Left lung (tissue), 10 donors: ENCODE results near the gene ATP5F1D. TPM values are rescaled to one million over a fixed set of nuclear protein-coding genes. Genes with fewer than 3 reads are reported as not detected.
A peak's percentile ranks its signal among the peaks of the same experiment; 100 is the strongest.

ENCODE experiments used
- ATAC-seq: fragments of 200-7000 bp; cut with Tn5 transposase; one replicate; pipeline ENCODE4 v1.9.1; 2020; ENCODE audit warnings: moderate library complexity
- DNase-seq, 4 donors: peaks; one replicate each; pipeline ENCODE4 v3.0.0-alpha.2; 2013 to 2020
- H3K27ac ChIP-seq, 2 donors: fragments of 200-600 bp; sonication (generic) in 1 of 2; one replicate each; pipeline versions ENCODE4 v1.5.0 to v1.8.0; 2020 to 2021
- H3K27me3 ChIP-seq, 2 donors: fragments of 200-600 bp; sonication (generic) in 1 of 2; one replicate each; pipeline versions ENCODE4 v1.5.0 to v1.8.0; 2020 to 2021
- H3K36me3 ChIP-seq, 2 donors: fragments of 200-600 bp; sonication (generic) in 1 of 2; one replicate each; pipeline versions ENCODE4 v1.5.0 to v1.8.0; 2020 to 2021
- H3K4me1 ChIP-seq, 2 donors: fragments of 200-600 bp; one replicate each; pipeline ENCODE4 v1.8.0; 2021
- H3K4me3 ChIP-seq, 2 donors: fragments of 200-600 bp; sonication (generic) in 1 of 2; one replicate each; pipeline versions ENCODE4 v1.5.0 to v1.8.0; 2020 to 2021; ENCODE audit warnings: mild to moderate bottlenecking in 1 of 2
- H3K9me3 ChIP-seq, 2 donors: fragments of 200-600 bp; sonication (generic) in 1 of 2; one replicate each; pipeline versions ENCODE4 v1.5.0 to v1.8.0; 2020 to 2021
- intact Hi-C, 2 donors: fragments of 100-400 bp; cut with DNase I; formaldehyde crosslinking; loops; one replicate each; pipeline versions ENCODE4 v1.11.2 to v1.14.2; 2022
- polyA plus RNA-seq, 6 donors: library from polyadenylated mRNA; unstranded; fragments of 120-200 nt; gene quantifications; one replicate each; pipeline ENCODE4 v1.2.1, GENCODE V29; 2013; ENCODE audit not compliant: insufficient read length in 6 of 6
- total RNA-seq, 2 donors: library from RNA; stranded (reverse); fragmentation: NEBNext Ultra II Directional; extraction: Animal tissue kit (Norgen Biotek cat#: 25700); gene quantifications; one replicate each; pipeline ENCODE4 v1.2.1, GENCODE V29; 2021
- TF ChIP-seq, protein P1 (sequence below), 2 donors: fragments of 200-600 bp; sonication (generic) in 1 of 2; IDR thresholded peaks; one replicate each; pipeline versions ENCODE4 v1.5.0 to v1.8.0; 2021; ENCODE audit warnings: antibody characterized with exemption in 2 of 2
- donor health status: DM: no; HTN: yes; CAD: no.
- donor health status: DM: no; HTN: no; CAD: no.

Gene ATP5F1D
- total and polyA plus RNA-seq, 8 donors, result 55.0 to 161 (median 83.7) TPM

DNA sequence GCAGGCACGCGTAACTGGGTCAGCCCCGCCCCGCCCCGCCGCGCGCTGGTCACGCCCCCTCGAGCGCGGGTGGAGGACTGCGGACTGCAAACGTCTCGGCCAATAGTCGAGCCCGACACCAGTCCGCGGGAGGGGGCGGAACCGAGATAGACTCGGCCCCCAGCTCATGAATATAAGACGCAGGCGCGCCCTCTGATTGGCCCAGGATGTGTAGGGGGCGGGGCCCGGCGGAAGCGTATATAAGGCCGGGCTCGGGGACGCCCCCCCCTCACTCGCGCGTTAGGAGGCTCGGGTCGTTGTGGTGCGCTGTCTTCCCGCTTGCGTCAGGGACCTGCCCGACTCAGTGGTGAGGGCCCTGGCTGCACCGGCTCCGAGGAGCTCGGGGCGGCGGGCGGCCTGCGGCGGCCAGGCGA is 27.5 kb downstream of the ATP5F1D start, which contains the start of gene CIRBP:
Gene CIRBP (plus strand): TSS at position 268 of the 413 bp plus-strand sequence. CDS start 1,602 bp downstream, outside the sequence.
- Histone ChIP-seq H3K4me1 (peaks cover 57 to 90% of the 10 kb centered on the region in 2 donors), H3K4me3 (peak within 1 kb of the TSS; percentile 51 to 84), H3K36me3 (peaks cover 4 to 37% of the 10 kb centered on the region in 2 donors), H3K27ac (peak within 1 kb of the TSS; percentile 99), H3K27me3 (no peaks in the 10 kb centered on the region), H3K9me3 (no peaks in the 10 kb centered on the region)
- TF ChIP-seq, protein P1, sequence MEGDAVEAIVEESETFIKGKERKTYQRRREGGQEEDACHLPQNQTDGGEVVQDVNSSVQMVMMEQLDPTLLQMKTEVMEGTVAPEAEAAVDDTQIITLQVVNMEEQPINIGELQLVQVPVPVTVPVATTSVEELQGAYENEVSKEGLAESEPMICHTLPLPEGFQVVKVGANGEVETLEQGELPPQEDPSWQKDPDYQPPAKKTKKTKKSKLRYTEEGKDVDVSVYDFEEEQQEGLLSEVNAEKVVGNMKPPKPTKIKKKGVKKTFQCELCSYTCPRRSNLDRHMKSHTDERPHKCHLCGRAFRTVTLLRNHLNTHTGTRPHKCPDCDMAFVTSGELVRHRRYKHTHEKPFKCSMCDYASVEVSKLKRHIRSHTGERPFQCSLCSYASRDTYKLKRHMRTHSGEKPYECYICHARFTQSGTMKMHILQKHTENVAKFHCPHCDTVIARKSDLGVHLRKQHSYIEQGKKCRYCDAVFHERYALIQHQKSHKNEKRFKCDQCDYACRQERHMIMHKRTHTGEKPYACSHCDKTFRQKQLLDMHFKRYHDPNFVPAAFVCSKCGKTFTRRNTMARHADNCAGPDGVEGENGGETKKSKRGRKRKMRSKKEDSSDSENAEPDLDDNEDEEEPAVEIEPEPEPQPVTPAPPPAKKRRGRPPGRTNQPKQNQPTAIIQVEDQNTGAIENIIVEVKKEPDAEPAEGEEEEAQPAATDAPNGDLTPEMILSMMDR (IDR thresholded peaks at IDR 0.05), result peak in 1 of 2 donors; percentile 19
- DNase-seq (peak; percentile 98 to 100 (median 100)), ATAC-seq (peak; percentile 72)
- intact Hi-C loops, result no loop called here

DNA sequence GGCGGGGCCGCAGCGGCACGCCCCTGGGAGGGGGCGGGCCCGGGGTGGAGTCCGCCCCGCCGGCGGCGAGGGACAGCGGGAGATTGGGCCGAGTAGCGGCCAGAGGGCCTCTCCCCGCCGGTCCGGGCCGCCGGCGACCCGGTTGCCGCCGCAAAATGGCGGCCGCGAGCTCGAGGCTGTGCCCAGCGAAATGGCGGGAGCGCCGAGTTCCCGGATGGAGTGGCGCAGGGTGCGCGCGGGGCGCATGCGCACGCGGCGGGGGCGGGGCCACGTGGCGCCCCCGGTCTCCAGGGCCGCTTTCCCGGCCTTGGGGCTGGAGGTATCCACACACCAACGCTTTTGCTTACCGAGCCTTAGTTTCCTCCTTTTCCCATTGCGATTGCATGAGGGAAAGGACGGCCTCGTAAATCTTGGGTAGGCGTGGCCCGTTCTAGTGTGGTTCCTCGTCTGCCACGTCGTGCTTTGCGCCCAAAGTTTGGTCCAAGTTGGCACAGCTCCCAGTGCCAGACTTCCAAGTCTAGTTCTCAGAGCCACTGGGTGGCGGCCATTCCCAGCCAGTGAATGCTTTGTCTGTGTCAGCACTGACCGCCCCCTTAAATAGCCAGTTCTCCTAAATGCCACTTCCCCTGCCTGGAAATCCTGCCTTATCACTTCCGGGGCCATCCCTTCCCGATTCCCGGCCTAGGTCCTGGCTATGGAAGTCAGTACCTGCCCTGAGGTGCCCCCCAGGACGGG is 28.1 kb downstream of the ATP5F1D start:
- peaks cover 4 to 42% of the 10 kb centered on the region in 2 donors for H3K36me3 ChIP-seq
- intact Hi-C loops, result no loop called here
- H3K4me1 ChIP-seq, result peaks cover 62 to 92% of the 10 kb centered on the region in 2 donors
- peak overlapping the region; percentile 99 for H3K27ac ChIP-seq
- ATAC-seq (peak; percentile 17), DNase-seq (peak in 3 of 4 donors; percentile 89 to 94 (median 92))
- TF ChIP-seq, protein P1 (IDR thresholded peaks at IDR 0.05), result no peak
- no peaks in the 10 kb centered on the region for H3K27me3 ChIP-seq
- peak overlapping the region; percentile 51 to 84 for H3K4me3 ChIP-seq
- H3K9me3 ChIP-seq, result no peaks in the 10 kb centered on the region

GRCh38 chr19:1270213-1270853 is 28.8 kb downstream of the ATP5F1D start:
- ATAC-seq (no peak), DNase-seq (no peak)
- peaks cover 68 to 92% of the 10 kb centered on the region in 2 donors for H3K4me1 ChIP-seq
- peak overlapping the region; percentile 51 to 84 for H3K4me3 ChIP-seq
- peaks cover 4 to 47% of the 10 kb centered on the region in 2 donors for H3K36me3 ChIP-seq
- H3K27ac ChIP-seq, result peak overlapping the region; percentile 99
- intact Hi-C loops, result no loop called here
- TF ChIP-seq, protein P1 (IDR thresholded peaks at IDR 0.05), result no peak
- no peaks in the 10 kb centered on the region for H3K9me3 ChIP-seq
- no peaks in the 10 kb centered on the region for H3K27me3 ChIP-seq

DNA sequence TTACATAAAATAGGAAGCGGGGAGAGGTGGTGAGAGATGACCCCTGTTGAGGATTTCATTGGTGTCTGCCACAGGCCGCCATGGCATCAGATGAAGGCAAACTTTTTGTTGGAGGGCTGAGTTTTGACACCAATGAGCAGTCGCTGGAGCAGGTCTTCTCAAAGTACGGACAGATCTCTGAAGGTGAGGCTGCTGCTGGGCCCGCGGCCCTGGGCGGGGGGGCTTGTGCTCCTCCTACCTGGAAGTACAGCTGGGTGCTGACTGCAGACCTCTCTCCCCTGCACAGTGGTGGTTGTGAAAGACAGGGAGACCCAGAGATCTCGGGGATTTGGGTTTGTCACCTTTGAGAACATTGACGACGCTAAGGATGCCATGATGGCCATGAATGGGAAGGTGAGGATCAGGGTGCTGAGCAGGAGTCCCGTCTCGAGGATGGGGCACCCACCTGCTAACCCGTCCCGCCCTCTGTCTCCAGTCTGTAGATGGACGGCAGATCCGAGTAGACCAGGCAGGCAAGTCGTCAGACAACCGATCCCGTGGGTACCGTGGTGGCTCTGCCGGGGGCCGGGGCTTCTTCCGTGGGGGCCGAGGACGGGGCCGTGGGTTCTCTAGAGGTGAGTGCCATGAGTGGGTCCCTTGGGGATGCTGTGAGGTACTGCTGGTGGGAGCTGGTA is 29.4 kb downstream of the ATP5F1D start:
- H3K4me3 ChIP-seq, result peak overlapping the region in 1 of 2 donors; percentile 84
- peaks cover 4 to 47% of the 10 kb centered on the region in 2 donors for H3K36me3 ChIP-seq
- intact Hi-C loops, result no loop called here
- H3K9me3 ChIP-seq, result no peaks in the 10 kb centered on the region
- TF ChIP-seq, protein P1 (IDR thresholded peaks at IDR 0.05), result no peak
- no peak for DNase-seq
- peaks cover 62 to 86% of the 10 kb centered on the region in 2 donors for H3K4me1 ChIP-seq
- H3K27ac ChIP-seq, result peak overlapping the region; percentile 99
- H3K27me3 ChIP-seq, result no peaks in the 10 kb centered on the region
- no peak for ATAC-seq
